HFF-Myc (cell line): ENCODE data around the gene HCRT.

Experiments used
- DNase-seq: peaks from one replicate; pipeline ENCODE4 v3.0.0-alpha.2; 2011; ENCODE audit warnings: low read depth; ENCODE audit errors: extremely low read depth
- H3K4me3 ChIP-seq: replicated peaks from 2 replicates; pipeline ENCODE4 v1.5.1; 2011; ENCODE audit warnings: low read depth, mild to moderate bottlenecking, control low read depth, low read length
- TF ChIP-seq, protein P1 (sequence below): IDR thresholded peaks from 2 replicates; pipeline ENCODE4 v1.5.1; 2012; ENCODE audit warnings: mild to moderate bottlenecking, low read depth, low read length, control low read depth; ENCODE audit errors: missing control alignments

The HCRT gene

DNA sequence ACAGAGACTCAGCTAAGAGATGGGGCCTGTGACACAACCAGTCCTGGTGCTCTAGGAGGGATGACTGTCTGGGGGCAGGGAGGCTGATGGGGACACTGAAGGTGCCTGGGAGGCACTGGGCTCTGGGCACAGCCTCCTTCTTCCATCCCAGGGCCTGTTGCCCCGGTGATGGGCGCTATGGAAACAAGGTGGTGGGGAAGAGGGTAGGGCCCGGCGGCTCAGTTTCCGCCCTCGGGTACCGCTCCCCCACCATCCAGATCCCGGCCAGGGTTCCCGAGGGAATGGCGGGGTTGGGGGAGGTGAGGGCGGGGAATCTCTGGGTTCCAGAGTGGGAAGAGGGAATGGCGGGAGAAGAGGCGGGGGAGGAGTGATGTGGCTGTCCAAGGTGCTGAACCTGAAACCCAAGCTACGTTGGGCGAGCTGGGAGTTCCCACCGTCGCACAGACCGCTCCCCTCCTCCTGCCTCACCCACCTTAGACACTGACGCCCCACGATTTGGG is 5.3 kb downstream of the HCRT start:
- H3K4me3 ChIP-seq, result no peak overlapping the region
- TF ChIP-seq, protein P1, sequence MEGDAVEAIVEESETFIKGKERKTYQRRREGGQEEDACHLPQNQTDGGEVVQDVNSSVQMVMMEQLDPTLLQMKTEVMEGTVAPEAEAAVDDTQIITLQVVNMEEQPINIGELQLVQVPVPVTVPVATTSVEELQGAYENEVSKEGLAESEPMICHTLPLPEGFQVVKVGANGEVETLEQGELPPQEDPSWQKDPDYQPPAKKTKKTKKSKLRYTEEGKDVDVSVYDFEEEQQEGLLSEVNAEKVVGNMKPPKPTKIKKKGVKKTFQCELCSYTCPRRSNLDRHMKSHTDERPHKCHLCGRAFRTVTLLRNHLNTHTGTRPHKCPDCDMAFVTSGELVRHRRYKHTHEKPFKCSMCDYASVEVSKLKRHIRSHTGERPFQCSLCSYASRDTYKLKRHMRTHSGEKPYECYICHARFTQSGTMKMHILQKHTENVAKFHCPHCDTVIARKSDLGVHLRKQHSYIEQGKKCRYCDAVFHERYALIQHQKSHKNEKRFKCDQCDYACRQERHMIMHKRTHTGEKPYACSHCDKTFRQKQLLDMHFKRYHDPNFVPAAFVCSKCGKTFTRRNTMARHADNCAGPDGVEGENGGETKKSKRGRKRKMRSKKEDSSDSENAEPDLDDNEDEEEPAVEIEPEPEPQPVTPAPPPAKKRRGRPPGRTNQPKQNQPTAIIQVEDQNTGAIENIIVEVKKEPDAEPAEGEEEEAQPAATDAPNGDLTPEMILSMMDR, result no peak
- DNase-seq, result no peak

- TF ChIP-seq, protein P1, result no peak
- no peak overlapping the region for H3K4me3 ChIP-seq
- DNase-seq, result no peak
These were observed 5.9 kb downstream of the HCRT start for GRCh38 chr17:42179335-42179734.

GRCh38 chr17:42178817-42179216 is 6.4 kb downstream of the HCRT start:
- TF ChIP-seq, protein P1, result no peak

GRCh38 chr17:42177684-42178083 is 7.6 kb downstream of the HCRT start:
- no peak for DNase-seq
- H3K4me3 ChIP-seq, result no peak overlapping the region
- TF ChIP-seq, protein P1, result no peak

More at GRCh38 chr17:42178817-42179216, 6.4 kb downstream of the HCRT start:
- no peak for DNase-seq
- no peak overlapping the region for H3K4me3 ChIP-seq

- TF ChIP-seq, protein P1, result no peak
- DNase-seq, result no peak
- no peak overlapping the region for H3K4me3 ChIP-seq
These were observed 11.0 kb downstream of the HCRT start for GRCh38 chr17:42174126-42174783.

DNA sequence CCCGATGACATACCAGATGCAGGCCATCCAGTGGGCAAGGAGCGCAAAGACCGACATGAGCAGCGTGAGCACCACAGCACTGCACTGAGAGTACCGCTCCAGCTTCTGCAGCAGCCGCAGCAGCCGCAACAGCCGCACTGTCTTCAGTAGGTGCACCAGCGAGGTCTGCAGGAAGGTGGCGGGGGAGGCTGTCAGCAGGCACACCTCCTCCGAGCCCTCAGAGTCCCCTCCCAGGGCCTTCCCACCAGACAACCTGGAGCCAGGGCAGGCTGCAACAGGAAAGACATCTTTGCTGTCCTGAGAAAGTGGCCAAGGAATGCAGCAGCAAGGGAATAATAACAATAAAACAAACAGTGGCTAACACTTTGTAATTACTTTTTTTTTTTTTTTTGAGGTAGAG is 13.4 kb downstream of the HCRT start:
- H3K4me3 ChIP-seq, result no peak overlapping the region
- TF ChIP-seq, protein P1, result no peak
- no peak for DNase-seq

- DNase-seq, result no peak
- TF ChIP-seq, protein P1, result no peak
- H3K4me3 ChIP-seq, result no peak overlapping the region
These were observed 15.9 kb downstream of the HCRT start for GRCh38 chr17:42169351-42169750.
